Measurements from ENCODE around the gene IQSEC1.

DNA sequence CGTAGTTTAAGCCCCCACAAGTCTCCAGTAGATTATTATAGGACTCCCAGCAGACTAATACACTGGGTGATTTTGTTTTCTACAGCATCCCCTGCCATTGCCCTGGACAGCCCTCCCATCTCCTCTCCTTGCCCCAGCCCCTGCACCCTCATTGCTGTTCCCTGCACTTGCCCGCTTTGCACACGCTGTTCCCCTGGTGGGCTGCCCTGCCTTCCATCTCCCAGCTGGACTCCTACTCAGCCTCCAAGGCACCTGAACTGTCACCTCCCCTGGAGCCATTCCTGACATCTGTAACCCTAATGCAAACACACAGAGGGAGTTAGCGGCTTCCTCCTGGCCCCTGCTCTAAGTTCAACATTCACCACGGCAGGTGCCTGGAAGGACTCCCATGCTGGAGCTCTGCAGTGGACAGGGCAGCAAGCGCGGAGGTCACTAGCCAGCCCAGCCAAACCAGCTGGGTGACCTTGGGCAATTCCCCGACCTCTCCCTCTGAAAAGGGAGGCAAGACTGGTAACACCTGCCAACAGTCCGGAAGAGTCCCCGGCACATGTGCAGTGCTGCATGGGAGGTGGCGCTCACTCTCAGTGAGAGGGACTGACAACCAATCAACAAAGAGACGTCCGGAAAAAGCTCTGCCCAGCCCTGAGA is 38.8 kb upstream of the IQSEC1 start:
- TF ChIP-seq, protein P1, sequence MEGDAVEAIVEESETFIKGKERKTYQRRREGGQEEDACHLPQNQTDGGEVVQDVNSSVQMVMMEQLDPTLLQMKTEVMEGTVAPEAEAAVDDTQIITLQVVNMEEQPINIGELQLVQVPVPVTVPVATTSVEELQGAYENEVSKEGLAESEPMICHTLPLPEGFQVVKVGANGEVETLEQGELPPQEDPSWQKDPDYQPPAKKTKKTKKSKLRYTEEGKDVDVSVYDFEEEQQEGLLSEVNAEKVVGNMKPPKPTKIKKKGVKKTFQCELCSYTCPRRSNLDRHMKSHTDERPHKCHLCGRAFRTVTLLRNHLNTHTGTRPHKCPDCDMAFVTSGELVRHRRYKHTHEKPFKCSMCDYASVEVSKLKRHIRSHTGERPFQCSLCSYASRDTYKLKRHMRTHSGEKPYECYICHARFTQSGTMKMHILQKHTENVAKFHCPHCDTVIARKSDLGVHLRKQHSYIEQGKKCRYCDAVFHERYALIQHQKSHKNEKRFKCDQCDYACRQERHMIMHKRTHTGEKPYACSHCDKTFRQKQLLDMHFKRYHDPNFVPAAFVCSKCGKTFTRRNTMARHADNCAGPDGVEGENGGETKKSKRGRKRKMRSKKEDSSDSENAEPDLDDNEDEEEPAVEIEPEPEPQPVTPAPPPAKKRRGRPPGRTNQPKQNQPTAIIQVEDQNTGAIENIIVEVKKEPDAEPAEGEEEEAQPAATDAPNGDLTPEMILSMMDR (IDR thresholded peaks at IDR 0.05): no peak
- no peak for TF ChIP-seq POLR2A (IDR thresholded peaks at IDR 0.05)

Measured in Peyer's patch (tissue), 4 donors.